ENCODE measurements around the gene IGF2BP2.
"Not testable (repeated sequence)": the region's sequence is repeated elsewhere in the genome, so short reads cannot be mapped to it uniquely, and the experiment has no call there.

The IGF2BP2 gene

GRCh38 chr3:185646382-185647133, 178.3 kb downstream of the IGF2BP2 start:
- Histone ChIP-seq H3K27me3 (ENCODE audit: control insufficient read depth in 3 of 3, insufficient read depth in 3 of 3, low read depth in 1 of 3, low read length in 3 of 3) (no peaks in the 10 kb centered on the region), H2BK120ac (ENCODE audit: low read depth, low read length) (no peak overlapping the region), H3K79me1 (ENCODE audit: low read depth, low read length) (peaks cover 2% of the 10 kb centered on the region), H4K91ac (ENCODE audit: low read depth, low read length, poor library complexity) (no peak overlapping the region), H2AFZ (ENCODE audit: low read length) (no peak overlapping the region), H3K4me2 (ENCODE audit: insufficient read depth, low read length, poor library complexity, severe bottlenecking) (no peak overlapping the region), H4K8ac (ENCODE audit: low read depth, low read length) (no peak overlapping the region), H3K4ac (ENCODE audit: low read length) (no peak overlapping the region), H2BK15ac (ENCODE audit: low read length) (no peak overlapping the region), H3K27ac (replicated peaks; ENCODE audit: low read length) (no peak overlapping the region), H2BK12ac (ENCODE audit: low read length) (no peak overlapping the region), H3K36me3 (replicated peaks in 1 of 2; ENCODE audit: control insufficient read depth in 2 of 2, insufficient read depth in 2 of 2, low read length in 2 of 2) (peaks cover 45 to 95% of the 10 kb centered on the region in 2 donors), H3K9ac (ENCODE audit: low read depth, low read length, poor library complexity) (no peak overlapping the region), H3K4me1 (ENCODE audit: control insufficient read depth in 2 of 2, insufficient read depth in 1 of 2, low read depth in 1 of 2, low read length in 2 of 2) (peaks cover 0 to 22% of the 10 kb centered on the region in 2 donors), H3K18ac (ENCODE audit: low read length) (no peak overlapping the region), H3K4me3 (ENCODE audit: low read length in 2 of 2) (no peak overlapping the region), H2AK5ac (ENCODE audit: low read depth, low read length) (no peak overlapping the region), H3K23ac (ENCODE audit: low read depth, low read length, poor library complexity) (no peak overlapping the region), H2BK5ac (ENCODE audit: low read length) (no peak overlapping the region), H3K9me3 (replicated peaks in 1 of 2; ENCODE audit: control insufficient read depth in 2 of 2, insufficient read depth in 1 of 2, low read depth in 1 of 2, low read length in 2 of 2) (peaks cover 0 to 3% of the 10 kb centered on the region in 2 donors), H3K14ac (ENCODE audit: low read length) (peak overlapping the region; percentile 31)
- DNase-seq (ENCODE audit: low spot score), result no peak
- WGBS, 2 donors (ENCODE audit: extremely low coverage in 2 of 2, insufficient read length in 2 of 2, insufficient replicate concordance in 1 of 2), result no CpG with 5 or more reads among the region's 14 CpGs

- peak overlapping the region; percentile 50 for H3K9ac ChIP-seq (ENCODE audit: low read depth, low read length, poor library complexity)
- H3K4me3 ChIP-seq (ENCODE audit: low read length in 2 of 2), result no peak overlapping the region
- H2BK5ac ChIP-seq (ENCODE audit: low read length), result no peak overlapping the region
- H4K8ac ChIP-seq (ENCODE audit: low read depth, low read length), result no peak overlapping the region
- H2BK15ac ChIP-seq (ENCODE audit: low read length), result no peak overlapping the region
- H2AFZ ChIP-seq (ENCODE audit: low read length), result no peak overlapping the region
- peaks cover 0 to 22% of the 10 kb centered on the region in 2 donors for H3K4me1 ChIP-seq (ENCODE audit: control insufficient read depth in 2 of 2, insufficient read depth in 1 of 2, low read depth in 1 of 2, low read length in 2 of 2)
- no peak overlapping the region for H2BK12ac ChIP-seq (ENCODE audit: low read length)
- H3K14ac ChIP-seq (ENCODE audit: low read length), result peak overlapping the region; percentile 47
- peaks cover 2% of the 10 kb centered on the region for H3K79me1 ChIP-seq (ENCODE audit: low read depth, low read length)
- H2BK120ac ChIP-seq (ENCODE audit: low read depth, low read length), result no peak overlapping the region
- H3K27ac ChIP-seq (replicated peaks; ENCODE audit: low read length), result peak overlapping the region; percentile 33
- no peak for DNase-seq (ENCODE audit: low spot score)
- peak overlapping the region; percentile 32 for H2AK5ac ChIP-seq (ENCODE audit: low read depth, low read length)
- peak overlapping the region; percentile 37 for H3K23ac ChIP-seq (ENCODE audit: low read depth, low read length, poor library complexity)
- no peak overlapping the region for H4K91ac ChIP-seq (ENCODE audit: low read depth, low read length, poor library complexity)
- no peaks in the 10 kb centered on the region for H3K27me3 ChIP-seq (ENCODE audit: control insufficient read depth in 3 of 3, insufficient read depth in 3 of 3, low read depth in 1 of 3, low read length in 3 of 3)
- peak overlapping the region; percentile 78 for H3K18ac ChIP-seq (ENCODE audit: low read length)
- H3K4ac ChIP-seq (ENCODE audit: low read length), result no peak overlapping the region
- H3K4me2 ChIP-seq (ENCODE audit: insufficient read depth, low read length, poor library complexity, severe bottlenecking), result no peak overlapping the region
- H3K36me3 ChIP-seq (replicated peaks in 1 of 2; ENCODE audit: control insufficient read depth in 2 of 2, insufficient read depth in 2 of 2, low read length in 2 of 2), result peaks cover 44 to 87% of the 10 kb centered on the region in 2 donors
- H3K9me3 ChIP-seq (replicated peaks in 1 of 2; ENCODE audit: control insufficient read depth in 2 of 2, insufficient read depth in 1 of 2, low read depth in 1 of 2, low read length in 2 of 2), result peaks cover 0 to 3% of the 10 kb centered on the region in 2 donors
- no CpG with 5 or more reads among the region's 16 CpGs for WGBS, 2 donors (ENCODE audit: extremely low coverage in 2 of 2, insufficient read length in 2 of 2, insufficient replicate concordance in 1 of 2)
Observed at GRCh38 chr3:185645596-185646381, 179.1 kb downstream of the IGF2BP2 start.

DNA sequence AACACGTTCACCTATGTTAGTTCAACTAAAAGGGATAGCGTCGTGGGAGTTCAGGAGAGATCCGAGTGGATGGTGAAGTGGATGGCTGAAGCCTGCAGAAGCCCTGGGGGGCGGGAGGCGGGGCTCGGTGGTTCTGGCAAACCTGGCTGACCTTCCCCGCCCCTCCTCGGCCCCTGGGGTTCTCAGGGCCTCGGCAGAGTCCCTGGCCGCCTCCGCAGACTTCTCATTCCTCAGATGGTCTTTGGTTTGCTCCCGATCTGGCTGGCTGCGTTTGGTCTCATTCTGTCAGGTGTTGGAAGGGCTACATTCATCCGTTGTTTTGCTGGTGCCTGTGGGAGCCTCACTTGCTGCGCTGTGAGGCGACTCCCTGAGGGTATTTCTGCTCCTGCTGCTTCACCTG, 179.7 kb downstream of the IGF2BP2 start:
- not testable (repeated sequence) for H3K79me1 ChIP-seq (ENCODE audit: low read depth, low read length); H3K4me3 ChIP-seq (ENCODE audit: low read length in 2 of 2); H3K4me2 ChIP-seq (ENCODE audit: insufficient read depth, low read length, poor library complexity, severe bottlenecking); H2BK15ac ChIP-seq (ENCODE audit: low read length); H2BK5ac ChIP-seq (ENCODE audit: low read length); H2AK5ac ChIP-seq (ENCODE audit: low read depth, low read length); H3K4ac ChIP-seq (ENCODE audit: low read length); H2BK120ac ChIP-seq (ENCODE audit: low read depth, low read length); DNase-seq (ENCODE audit: low spot score); H3K18ac ChIP-seq (ENCODE audit: low read length); H3K27me3 ChIP-seq (ENCODE audit: control insufficient read depth in 3 of 3, insufficient read depth in 3 of 3, low read depth in 1 of 3, low read length in 3 of 3); H2BK12ac ChIP-seq (ENCODE audit: low read length); H3K23ac ChIP-seq (ENCODE audit: low read depth, low read length, poor library complexity); H3K14ac ChIP-seq (ENCODE audit: low read length); H3K9me3 ChIP-seq (replicated peaks in 1 of 2; ENCODE audit: control insufficient read depth in 2 of 2, insufficient read depth in 1 of 2, low read depth in 1 of 2, low read length in 2 of 2); H4K8ac ChIP-seq (ENCODE audit: low read depth, low read length); H2AFZ ChIP-seq (ENCODE audit: low read length); H3K9ac ChIP-seq (ENCODE audit: low read depth, low read length, poor library complexity); H4K91ac ChIP-seq (ENCODE audit: low read depth, low read length, poor library complexity)
- peak overlapping the region; percentile 0 for H3K27ac ChIP-seq (replicated peaks; ENCODE audit: low read length)
- H3K4me1 ChIP-seq (ENCODE audit: control insufficient read depth in 2 of 2, insufficient read depth in 1 of 2, low read depth in 1 of 2, low read length in 2 of 2), result peaks cover 0 to 22% of the 10 kb centered on the region in 2 donors
- no CpG with 5 or more reads among the region's 17 CpGs for WGBS, 2 donors (ENCODE audit: extremely low coverage in 2 of 2, insufficient read length in 2 of 2, insufficient replicate concordance in 1 of 2)
- peaks cover 43 to 81% of the 10 kb centered on the region in 2 donors for H3K36me3 ChIP-seq (replicated peaks in 1 of 2; ENCODE audit: control insufficient read depth in 2 of 2, insufficient read depth in 2 of 2, low read length in 2 of 2)

- WGBS, 2 donors (ENCODE audit: extremely low coverage in 2 of 2, insufficient read length in 2 of 2, insufficient replicate concordance in 1 of 2), result no CpG with 5 or more reads among the region's 2 CpGs
- Histone ChIP-seq H2AFZ (ENCODE audit: low read length) (no peak overlapping the region), H3K4ac (ENCODE audit: low read length) (no peak overlapping the region), H2BK5ac (ENCODE audit: low read length) (no peak overlapping the region), H3K4me1 (ENCODE audit: control insufficient read depth in 2 of 2, insufficient read depth in 1 of 2, low read depth in 1 of 2, low read length in 2 of 2) (peaks cover 0 to 1% of the 10 kb centered on the region in 2 donors), H3K79me1 (ENCODE audit: low read depth, low read length) (no peaks in the 10 kb centered on the region), H3K4me3 (ENCODE audit: low read length in 2 of 2) (no peak overlapping the region), H3K27me3 (ENCODE audit: control insufficient read depth in 3 of 3, insufficient read depth in 3 of 3, low read depth in 1 of 3, low read length in 3 of 3) (no peaks in the 10 kb centered on the region), H2AK5ac (ENCODE audit: low read depth, low read length) (no peak overlapping the region), H2BK15ac (ENCODE audit: low read length) (no peak overlapping the region), H2BK12ac (ENCODE audit: low read length) (no peak overlapping the region), H3K9ac (ENCODE audit: low read depth, low read length, poor library complexity) (no peak overlapping the region), H3K36me3 (replicated peaks in 1 of 2; ENCODE audit: control insufficient read depth in 2 of 2, insufficient read depth in 2 of 2, low read length in 2 of 2) (peaks cover 11 to 41% of the 10 kb centered on the region in 2 donors), H3K23ac (ENCODE audit: low read depth, low read length, poor library complexity) (no peak overlapping the region), H3K4me2 (ENCODE audit: insufficient read depth, low read length, poor library complexity, severe bottlenecking) (no peak overlapping the region), H4K91ac (ENCODE audit: low read depth, low read length, poor library complexity) (no peak overlapping the region), H3K27ac (replicated peaks; ENCODE audit: low read length) (no peak overlapping the region), H3K18ac (ENCODE audit: low read length) (no peak overlapping the region), H3K14ac (ENCODE audit: low read length) (no peak overlapping the region), H2BK120ac (ENCODE audit: low read depth, low read length) (no peak overlapping the region), H4K8ac (ENCODE audit: low read depth, low read length) (no peak overlapping the region), H3K9me3 (replicated peaks in 1 of 2; ENCODE audit: control insufficient read depth in 2 of 2, insufficient read depth in 1 of 2, low read depth in 1 of 2, low read length in 2 of 2) (no peaks in the 10 kb centered on the region)
- DNase-seq (ENCODE audit: low spot score), result no peak
Observed at GRCh38 chr3:185640308-185640707, 184.5 kb downstream of the IGF2BP2 start.

Measured in neuronal stem cell (in vitro differentiated cells).